Activated CD4-positive, alpha-beta T cell treated with anti-CD3 and anti-CD28 coated beads for 4 hours (primary cell): ENCODE measurements around the gene KNTC1.
"Not testable (repeated sequence)": the region's sequence is repeated elsewhere in the genome, so short reads cannot be mapped to it uniquely, and the experiment has no call there.

Experiments
- DNase-seq, 2 donors: peaks; one replicate each; pipeline ENCODE4 v3.0.0-alpha.2; 2020

Gene KNTC1, protein sequence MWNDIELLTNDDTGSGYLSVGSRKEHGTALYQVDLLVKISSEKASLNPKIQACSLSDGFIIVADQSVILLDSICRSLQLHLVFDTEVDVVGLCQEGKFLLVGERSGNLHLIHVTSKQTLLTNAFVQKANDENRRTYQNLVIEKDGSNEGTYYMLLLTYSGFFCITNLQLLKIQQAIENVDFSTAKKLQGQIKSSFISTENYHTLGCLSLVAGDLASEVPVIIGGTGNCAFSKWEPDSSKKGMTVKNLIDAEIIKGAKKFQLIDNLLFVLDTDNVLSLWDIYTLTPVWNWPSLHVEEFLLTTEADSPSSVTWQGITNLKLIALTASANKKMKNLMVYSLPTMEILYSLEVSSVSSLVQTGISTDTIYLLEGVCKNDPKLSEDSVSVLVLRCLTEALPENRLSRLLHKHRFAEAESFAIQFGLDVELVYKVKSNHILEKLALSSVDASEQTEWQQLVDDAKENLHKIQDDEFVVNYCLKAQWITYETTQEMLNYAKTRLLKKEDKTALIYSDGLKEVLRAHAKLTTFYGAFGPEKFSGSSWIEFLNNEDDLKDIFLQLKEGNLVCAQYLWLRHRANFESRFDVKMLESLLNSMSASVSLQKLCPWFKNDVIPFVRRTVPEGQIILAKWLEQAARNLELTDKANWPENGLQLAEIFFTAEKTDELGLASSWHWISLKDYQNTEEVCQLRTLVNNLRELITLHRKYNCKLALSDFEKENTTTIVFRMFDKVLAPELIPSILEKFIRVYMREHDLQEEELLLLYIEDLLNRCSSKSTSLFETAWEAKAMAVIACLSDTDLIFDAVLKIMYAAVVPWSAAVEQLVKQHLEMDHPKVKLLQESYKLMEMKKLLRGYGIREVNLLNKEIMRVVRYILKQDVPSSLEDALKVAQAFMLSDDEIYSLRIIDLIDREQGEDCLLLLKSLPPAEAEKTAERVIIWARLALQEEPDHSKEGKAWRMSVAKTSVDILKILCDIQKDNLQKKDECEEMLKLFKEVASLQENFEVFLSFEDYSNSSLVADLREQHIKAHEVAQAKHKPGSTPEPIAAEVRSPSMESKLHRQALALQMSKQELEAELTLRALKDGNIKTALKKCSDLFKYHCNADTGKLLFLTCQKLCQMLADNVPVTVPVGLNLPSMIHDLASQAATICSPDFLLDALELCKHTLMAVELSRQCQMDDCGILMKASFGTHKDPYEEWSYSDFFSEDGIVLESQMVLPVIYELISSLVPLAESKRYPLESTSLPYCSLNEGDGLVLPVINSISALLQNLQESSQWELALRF (N-terminal part only)

DNA sequence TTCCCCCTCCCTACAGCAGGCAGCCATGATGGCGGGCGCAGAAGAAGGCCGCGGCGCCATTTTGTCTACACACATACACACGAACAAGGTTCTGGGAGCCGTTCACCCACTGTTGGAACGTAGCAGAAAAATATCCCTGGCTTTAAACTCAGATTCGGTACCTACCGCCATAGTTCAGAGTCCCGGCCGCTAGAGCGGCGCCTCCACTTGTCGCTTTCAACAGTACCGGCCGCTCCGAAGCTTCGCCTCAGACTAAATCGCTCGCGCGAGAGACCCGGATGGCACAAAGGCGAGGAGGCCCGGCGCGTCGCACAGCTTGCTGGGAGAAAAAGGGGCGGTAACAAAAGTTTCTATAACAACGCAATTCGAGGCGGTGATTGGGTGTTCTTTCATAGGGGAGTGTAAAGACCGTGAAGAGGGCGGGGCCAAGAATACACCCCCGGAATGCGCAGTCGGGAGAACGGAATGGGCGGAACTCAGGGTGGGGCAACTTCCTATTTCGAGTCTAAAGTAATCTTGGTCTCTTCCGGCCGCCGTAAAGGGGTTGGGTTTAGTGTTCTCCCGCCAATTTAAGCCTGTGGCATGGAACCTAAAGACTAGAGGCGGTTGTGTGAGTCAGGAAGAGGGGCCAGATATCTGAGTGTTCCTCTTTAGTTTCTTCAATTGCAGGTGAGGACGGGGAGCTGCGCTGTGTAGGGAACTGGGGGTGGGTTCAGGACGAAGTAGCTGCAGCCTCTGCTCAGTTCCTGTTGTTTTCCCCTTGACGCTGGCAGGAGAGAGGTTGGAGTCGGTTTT, at the start of gene KNTC1, which contains the start of gene RSRC2:
Gene KNTC1 (plus strand): TSS at position 567 of the 795 bp plus-strand sequence. CDS start 2,815 bp downstream, outside the sequence.
Gene RSRC2 (minus strand): TSS at position 254 of the 795 bp plus-strand sequence. CDS start 83 bp downstream, at position 171.
- DNase-seq, result peak; percentile 98

DNA sequence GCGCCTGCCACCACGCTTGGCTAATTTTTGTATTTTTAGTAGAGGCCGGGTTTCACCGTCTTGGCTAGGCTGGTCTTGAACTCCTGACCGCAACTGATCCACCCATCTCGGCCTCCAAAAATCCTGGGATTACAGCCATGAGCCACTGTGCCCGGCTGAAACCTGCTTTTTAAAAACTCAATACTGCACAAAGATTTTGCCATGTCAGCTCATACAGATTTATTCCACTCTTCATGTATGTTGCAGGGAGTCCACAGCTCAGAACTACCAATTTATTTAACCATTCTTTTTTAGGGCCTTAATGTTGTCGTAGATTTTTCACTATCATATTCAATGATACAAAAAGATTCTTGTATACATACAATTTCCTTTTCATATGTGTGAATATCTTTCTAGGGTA, 46.3 kb upstream of the KNTC1 start:
- DNase-seq, result no peak

- DNase-seq, result no peak
Measured at GRCh38 chr12:122481861-122482260, 45.2 kb upstream of the KNTC1 start.

DNA sequence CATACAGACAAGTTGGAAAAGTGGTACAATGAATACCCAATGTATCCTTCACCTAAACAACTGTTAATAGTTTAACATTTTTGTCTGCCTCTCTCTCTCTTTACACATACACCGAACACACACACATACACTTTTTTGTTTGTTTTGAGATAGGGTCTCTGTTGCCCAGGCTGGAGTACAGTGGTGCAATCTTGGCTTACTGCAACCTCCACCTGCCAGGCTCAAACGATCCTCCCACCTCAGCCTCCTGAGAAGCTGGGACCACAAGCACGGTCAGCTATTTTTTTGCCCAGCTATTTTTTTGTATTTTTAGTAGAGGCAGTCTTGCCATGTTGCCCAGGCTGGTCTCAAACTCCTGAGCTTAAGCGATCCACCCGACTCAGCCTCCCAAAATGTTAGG, 43.1 kb upstream of the KNTC1 start:
- no peak for DNase-seq

DNA sequence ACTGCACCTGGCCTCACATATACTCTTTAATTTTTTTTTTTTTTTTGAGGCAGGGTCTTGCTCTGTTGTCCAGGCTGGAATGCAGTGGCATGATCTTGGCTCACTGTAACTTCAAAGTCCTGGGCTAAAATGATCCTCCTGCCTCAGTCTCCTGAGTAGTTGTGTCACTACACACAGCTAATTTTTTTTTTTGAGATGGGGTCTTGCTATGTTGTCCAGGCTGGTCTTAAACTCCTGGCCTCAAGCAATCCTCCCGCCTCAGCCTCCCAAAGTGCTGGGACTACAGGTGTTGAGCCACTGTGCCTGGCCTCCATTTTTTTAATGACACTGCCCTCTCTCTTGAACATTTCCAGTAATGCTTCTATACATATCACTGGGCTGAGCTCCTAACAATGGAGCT, 42.7 kb upstream of the KNTC1 start:
- not testable (repeated sequence) for DNase-seq

- DNase-seq, result not testable (repeated sequence)
Measured at GRCh38 chr12:122486360-122486759, 40.7 kb upstream of the KNTC1 start.

- DNase-seq, result no peak
Measured at GRCh38 chr12:122486805-122487426, 40.1 kb upstream of the KNTC1 start.

DNA sequence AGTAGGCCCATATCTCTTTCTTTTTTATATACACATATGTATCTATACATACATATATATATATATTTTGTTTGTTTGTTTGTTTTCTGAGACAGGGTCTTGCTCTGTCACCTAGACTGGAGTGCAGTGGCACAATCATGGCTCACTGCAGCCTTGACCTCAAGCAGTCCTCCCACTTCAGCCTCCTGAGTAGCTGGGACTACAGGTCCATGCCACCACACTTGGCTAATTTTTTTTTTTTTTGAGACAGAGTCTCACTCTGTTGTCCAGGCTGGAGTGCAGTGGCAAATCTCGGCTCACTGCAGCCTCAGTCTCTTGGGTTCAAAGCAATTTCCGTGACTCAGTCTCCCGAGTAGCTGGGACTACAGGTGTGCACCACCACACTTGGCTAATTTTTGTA, 39.2 kb upstream of the KNTC1 start:
- not testable (repeated sequence) for DNase-seq

GRCh38 chr12:122489038-122489437, 38.0 kb upstream of the KNTC1 start:
- DNase-seq, result no peak

DNA sequence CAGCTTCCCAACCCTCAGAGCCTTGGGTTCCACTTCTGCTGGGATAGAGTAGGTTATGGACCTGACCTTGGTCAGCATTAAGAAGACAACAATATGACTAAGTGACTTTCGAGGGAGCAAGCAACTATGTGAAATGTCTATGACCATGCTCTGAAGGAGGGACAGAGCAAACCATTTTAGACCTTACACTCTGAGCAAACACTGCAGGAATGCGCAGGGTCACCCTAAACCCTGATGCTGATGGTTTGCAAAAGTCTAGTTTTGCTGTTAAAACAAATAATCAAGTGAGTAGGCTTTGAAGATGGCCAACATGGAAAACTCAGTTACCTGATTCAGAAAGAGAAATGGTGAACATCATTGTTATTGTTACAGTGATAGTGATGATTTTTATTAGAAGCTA, 35.1 kb upstream of the KNTC1 start:
- DNase-seq, result no peak

GRCh38 chr12:122493222-122493621, 33.8 kb upstream of the KNTC1 start:
- not testable (repeated sequence) for DNase-seq

DNA sequence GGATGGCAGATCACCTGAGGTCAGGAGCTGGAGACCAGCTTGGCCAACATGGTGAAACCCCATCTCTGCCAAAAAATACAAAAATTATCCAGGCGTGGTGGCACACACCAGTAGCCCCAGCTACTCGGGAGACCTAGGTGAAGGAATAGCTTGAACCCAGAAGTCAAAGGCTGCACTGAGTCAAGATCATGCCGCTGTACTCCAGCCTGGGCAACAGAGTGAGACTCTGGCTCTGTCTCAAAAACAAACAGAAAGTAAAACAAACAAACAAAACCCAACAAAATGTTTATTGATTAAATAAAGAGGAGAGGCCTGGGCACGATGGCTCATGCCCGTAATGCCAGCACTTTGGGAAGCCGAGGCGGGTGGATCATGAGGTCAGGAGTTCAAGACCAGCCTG, 31.8 kb upstream of the KNTC1 start:
- no peak for DNase-seq

DNA sequence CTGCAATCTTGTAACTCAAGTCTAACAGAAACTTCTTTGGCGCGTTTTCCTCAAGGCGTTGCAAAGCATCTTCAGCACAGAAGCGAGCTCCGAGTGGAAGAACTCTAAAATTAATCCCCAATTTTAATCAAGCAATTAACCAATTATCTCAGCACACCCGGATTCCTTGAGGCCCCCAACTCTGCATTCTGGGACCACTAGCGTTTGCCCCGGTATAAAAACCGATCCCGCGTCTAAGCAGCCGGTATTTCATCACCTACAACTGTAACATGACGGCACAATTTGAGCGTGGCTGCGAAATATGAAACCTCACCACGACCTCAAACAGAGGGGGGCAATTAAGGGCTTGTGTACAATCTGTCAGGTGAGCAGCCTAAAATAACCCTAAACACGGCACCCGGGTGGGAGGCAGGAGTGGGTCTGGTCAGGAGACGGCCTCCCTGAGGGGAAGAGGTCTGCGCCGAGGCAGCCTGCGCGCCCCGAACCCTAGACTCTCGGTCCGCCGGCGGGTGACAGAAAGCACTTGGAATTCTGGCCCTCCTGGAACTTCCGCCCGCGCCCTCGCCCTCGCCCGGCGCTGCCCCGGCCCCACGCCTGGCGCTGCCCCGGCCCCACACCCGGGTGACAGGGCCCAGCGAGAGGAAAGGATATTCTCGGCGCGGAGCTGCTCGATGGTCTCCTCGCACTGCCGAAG, 26.9 kb upstream of the KNTC1 start:
- peak; percentile 32 to 42 for DNase-seq

DNA sequence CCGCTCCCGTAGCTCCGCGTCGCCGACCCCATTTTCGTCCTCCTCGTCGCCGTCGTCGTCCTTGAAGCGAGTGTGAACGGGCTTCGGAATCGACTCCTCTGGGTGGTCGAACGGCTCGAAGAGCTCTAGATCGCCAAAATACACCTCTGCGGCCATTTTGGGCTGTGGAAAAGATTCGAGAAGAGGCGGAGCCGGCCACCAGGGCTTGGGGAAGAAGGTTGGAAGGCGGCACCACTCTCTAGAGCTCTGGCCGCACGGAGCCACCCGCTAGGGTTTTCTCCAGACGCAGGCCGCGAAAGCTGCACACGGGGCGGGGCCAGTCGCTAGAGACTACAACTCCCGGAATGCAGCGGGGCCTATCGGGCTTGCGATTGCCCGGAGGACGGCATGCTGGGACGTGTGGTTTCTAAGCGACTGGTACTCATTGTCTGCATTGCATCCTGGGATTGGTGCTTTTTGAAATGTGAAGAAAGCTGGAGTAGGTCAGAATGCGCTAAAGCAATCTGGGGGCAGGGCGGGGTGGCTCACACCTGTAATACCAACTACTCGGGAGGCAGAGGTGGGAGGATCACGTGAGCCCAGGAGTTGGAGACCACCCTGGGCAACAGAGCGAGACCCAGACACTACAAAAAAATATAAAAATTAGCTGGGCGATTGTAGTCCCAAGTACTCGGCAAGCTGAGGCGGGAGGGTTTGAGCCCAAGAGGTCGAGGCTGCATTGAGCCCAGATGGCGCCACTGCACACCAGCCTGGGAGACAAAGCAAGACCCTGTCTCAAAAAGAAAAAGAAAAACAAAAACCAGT, 26.2 kb upstream of the KNTC1 start, which contains the start of gene ZCCHC8:
Gene ZCCHC8 (minus strand): TSS at position 248 of the 804 bp plus-strand sequence. CDS start 92 bp downstream, at position 156.
- DNase-seq, result peak; percentile 96

- no peak for DNase-seq
Measured at GRCh38 chr12:122501489-122501989, 25.5 kb upstream of the KNTC1 start.

DNA sequence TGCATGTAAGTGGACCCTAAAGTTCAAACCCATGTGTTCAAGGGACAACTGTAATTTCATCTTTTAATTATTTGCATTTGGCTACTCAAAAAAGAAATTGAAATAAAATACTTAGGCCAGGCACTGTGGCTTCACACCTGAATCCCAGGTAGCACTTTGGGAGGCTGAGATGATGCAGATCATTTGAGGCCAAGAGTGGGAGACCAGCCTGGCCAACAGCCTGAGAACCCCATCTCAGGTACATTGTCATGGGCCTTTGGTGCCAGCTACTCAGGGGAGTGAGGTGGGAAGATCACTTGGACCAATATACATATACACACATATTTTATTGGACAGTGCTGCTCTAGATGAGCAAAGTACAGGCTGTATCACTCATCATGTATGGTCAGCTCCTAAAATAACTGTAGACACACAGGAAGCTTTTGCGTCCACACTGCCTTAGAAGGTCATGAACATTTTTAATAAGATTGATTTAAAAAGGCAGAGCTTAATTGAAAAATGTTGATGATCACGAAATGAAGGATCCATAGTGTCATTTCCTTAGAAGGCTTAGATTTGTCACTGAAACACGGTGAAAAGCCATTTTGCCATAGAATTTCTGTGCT, 23.8 kb upstream of the KNTC1 start:
- DNase-seq, result no peak

DNA sequence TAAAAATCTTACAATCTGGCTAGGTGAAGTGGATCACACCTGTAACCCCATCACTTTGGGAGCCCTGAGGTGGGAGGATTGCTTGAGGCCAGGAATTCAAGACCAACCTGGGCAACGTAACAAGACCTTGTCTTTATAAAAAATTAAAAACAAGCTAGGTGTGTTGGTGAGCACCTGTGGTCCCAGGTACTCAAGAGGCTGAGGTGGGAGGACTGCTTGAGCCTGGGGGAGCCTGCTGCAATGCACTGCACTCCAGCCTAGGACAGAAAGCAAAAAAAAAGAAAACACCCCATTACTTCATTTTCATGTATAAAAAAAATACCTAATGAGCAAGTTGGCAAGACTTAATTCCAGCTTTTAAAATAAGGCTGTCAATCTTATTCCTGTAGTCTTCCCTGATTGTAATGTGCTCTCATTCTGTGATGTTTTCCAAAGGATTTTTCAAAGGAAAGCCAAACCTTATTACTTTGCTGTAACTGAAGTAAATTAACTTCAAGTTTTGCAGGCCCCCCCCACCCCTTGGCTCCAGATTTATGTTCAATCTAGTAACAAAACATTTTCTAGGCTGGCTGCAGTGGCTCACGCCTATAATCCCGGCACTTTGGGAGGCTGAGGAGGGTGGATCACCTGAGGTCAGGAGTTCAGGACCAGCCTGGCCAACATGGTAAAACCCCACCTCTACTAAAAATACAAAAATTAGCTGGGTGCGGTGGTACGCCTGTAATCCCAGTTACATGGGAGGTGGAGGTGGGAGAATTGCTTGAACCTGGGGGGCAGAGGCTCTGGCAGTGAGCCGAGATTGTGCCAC, 23.1 kb upstream of the KNTC1 start:
- DNase-seq, result no peak

DNA sequence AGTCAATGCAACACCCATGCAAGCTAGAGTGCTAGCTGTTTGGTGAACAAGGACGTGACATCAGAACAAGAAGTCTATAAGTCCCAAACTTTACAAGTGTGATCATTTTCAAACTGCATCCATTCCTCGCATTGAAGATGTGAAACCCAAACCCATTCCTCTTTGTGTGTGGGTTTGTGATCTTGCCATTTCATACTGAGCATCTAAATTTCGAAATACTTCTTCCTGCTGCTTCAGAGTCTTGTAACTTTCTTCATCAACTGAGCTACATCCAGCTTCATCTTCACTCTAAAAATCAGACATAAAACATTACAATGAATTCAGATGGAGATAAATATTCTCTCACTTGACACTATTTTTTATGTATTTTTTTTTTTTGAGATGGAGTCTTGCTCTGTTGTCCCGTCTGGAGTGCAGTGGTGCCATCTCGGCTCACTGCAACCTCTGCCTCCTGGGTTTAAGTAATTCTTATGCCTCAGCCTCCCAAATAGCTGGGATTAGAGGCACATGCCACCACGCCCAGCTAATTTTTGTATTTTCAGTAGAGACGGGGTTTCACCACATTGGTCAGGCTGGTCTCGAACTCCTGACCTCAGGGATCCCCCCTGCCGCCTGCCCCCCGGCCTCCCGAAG, 21.5 kb upstream of the KNTC1 start:
- DNase-seq, result no peak
